ENCODE results near the gene FGFRL1.
A peak's percentile ranks its signal among the peaks of the same experiment; 100 is the strongest.

FGFRL1 gene

GRCh38 chr4:1065732-1066131 is 54.3 kb downstream of the FGFRL1 start:
- no peak for DNase-seq

GRCh38 chr4:1069394-1069793 is 58.0 kb downstream of the FGFRL1 start:
- DNase-seq, result no peak

GRCh38 chr4:1072830-1073446 is 61.5 kb downstream of the FGFRL1 start:
- DNase-seq, result peak in 20 of 51 donors; percentile 7 to 61 (median 36)

- DNase-seq, result no peak
Measured at GRCh38 chr4:1074077-1074476, 62.7 kb downstream of the FGFRL1 start.

- no peak for DNase-seq
Measured at GRCh38 chr4:1075225-1075624, 63.8 kb downstream of the FGFRL1 start.

GRCh38 chr4:1075809-1076699 is 64.6 kb downstream of the FGFRL1 start:
- DNase-seq, result no peak

Data from hypothalamus (tissue), 51 donors.